EH (cell line): ENCODE data around the gene RNGTT.
"Not testable (repeated sequence)": the region's sequence is repeated elsewhere in the genome, so short reads cannot be mapped to it uniquely, and the experiment has no call there.

Experiments used
- DNase-seq: peaks from one replicate; pipeline ENCODE4 v3.0.0-alpha.2; 2015; ENCODE audit warnings: low read depth

RNGTT gene

GRCh38 chr6:88807622-88808021, 155.8 kb downstream of the RNGTT start:
- no peak for DNase-seq

- DNase-seq: no peak
Observed at GRCh38 chr6:88806728-88807127, 156.7 kb downstream of the RNGTT start.

GRCh38 chr6:88804701-88805100, 158.7 kb downstream of the RNGTT start:
- DNase-seq: peak; percentile 73

- DNase-seq: peak; percentile 17
Observed at GRCh38 chr6:88785478-88785877, 177.9 kb downstream of the RNGTT start.

GRCh38 chr6:88780714-88781389, 182.6 kb downstream of the RNGTT start:
- peak; percentile 75 for DNase-seq

GRCh38 chr6:88775866-88776571, 187.4 kb downstream of the RNGTT start:
- no peak for DNase-seq

GRCh38 chr6:88768114-88768513, 195.3 kb downstream of the RNGTT start:
- not testable (repeated sequence) for DNase-seq

GRCh38 chr6:88764081-88764480, 199.3 kb downstream of the RNGTT start:
- DNase-seq: peak; percentile 1

GRCh38 chr6:88763160-88763559, 200.3 kb downstream of the RNGTT start:
- DNase-seq: peak; percentile 7

GRCh38 chr6:88761237-88762031, 202.0 kb downstream of the RNGTT start:
- no peak for DNase-seq

GRCh38 chr6:88760091-88760490, 203.3 kb downstream of the RNGTT start:
- no peak for DNase-seq

- DNase-seq: no peak
Observed at GRCh38 chr6:88750936-88751335, 212.5 kb downstream of the RNGTT start.

- DNase-seq: no peak
Observed at GRCh38 chr6:88749849-88750248, 213.6 kb downstream of the RNGTT start.

- DNase-seq: no peak
Observed at GRCh38 chr6:88748141-88748540, 215.3 kb downstream of the RNGTT start.

GRCh38 chr6:88741939-88742338, 221.5 kb downstream of the RNGTT start:
- no peak for DNase-seq

- DNase-seq: no peak
Observed at GRCh38 chr6:88741071-88741470, 222.3 kb downstream of the RNGTT start.

- DNase-seq: no peak
Observed at GRCh38 chr6:88734544-88734943, 228.9 kb downstream of the RNGTT start.

GRCh38 chr6:88730611-88731011, 232.8 kb downstream of the RNGTT start:
- DNase-seq: peak; percentile 63

- no peak for DNase-seq
Observed at GRCh38 chr6:88728756-88729155, 234.7 kb downstream of the RNGTT start.

GRCh38 chr6:88726409-88726808, 237.0 kb downstream of the RNGTT start:
- not testable (repeated sequence) for DNase-seq

GRCh38 chr6:88725111-88725975, 238.1 kb downstream of the RNGTT start:
- DNase-seq: peak; percentile 76

GRCh38 chr6:88722686-88723085, 240.7 kb downstream of the RNGTT start:
- peak; percentile 25 for DNase-seq
